Stimulated activated CD8-positive, alpha-beta memory T cell treated with anti-CD3 and anti-CD28 coated beads, Interleukin-15, amount 100 ng/mL, for 24 hours (primary cell): Measurements from ENCODE around the gene SPTBN5.

Experiments used
- DNase-seq: peaks from one replicate; pipeline ENCODE4 v3.0.0-alpha.2; 2020; ENCODE audit warnings: low read depth

The SPTBN5 gene

GRCh38 chr15:41883484-41883825 lies 10.4 kb downstream of the SPTBN5 start:
- DNase-seq = no peak

GRCh38 chr15:41882689-41883483 lies 11.0 kb downstream of the SPTBN5 start:
- no peak for DNase-seq

- no peak for DNase-seq
These were observed 11.7 kb downstream of the SPTBN5 start for GRCh38 chr15:41881920-41882688.

- DNase-seq = no peak
These were observed 12.3 kb downstream of the SPTBN5 start for GRCh38 chr15:41881550-41881919.

GRCh38 chr15:41881086-41881485 lies 12.8 kb downstream of the SPTBN5 start:
- DNase-seq = no peak

- no peak for DNase-seq
These were observed 13.5 kb downstream of the SPTBN5 start for GRCh38 chr15:41880156-41880877.

- no peak for DNase-seq
These were observed 14.5 kb downstream of the SPTBN5 start for GRCh38 chr15:41879321-41879845.

GRCh38 chr15:41878355-41878699 lies 15.5 kb downstream of the SPTBN5 start:
- no peak for DNase-seq

GRCh38 chr15:41877631-41878354 lies 16.1 kb downstream of the SPTBN5 start:
- no peak for DNase-seq

- no peak for DNase-seq
These were observed 17.2 kb downstream of the SPTBN5 start for GRCh38 chr15:41876689-41877088.

- no peak for DNase-seq
These were observed 17.8 kb downstream of the SPTBN5 start for GRCh38 chr15:41876007-41876406.

- no peak for DNase-seq
These were observed 19.1 kb downstream of the SPTBN5 start for GRCh38 chr15:41874736-41875135.

- no peak for DNase-seq
These were observed 20.1 kb downstream of the SPTBN5 start for GRCh38 chr15:41873711-41874110.

GRCh38 chr15:41872166-41872747 lies 21.6 kb downstream of the SPTBN5 start:
- no peak for DNase-seq

- DNase-seq = no peak
These were observed 22.5 kb downstream of the SPTBN5 start for GRCh38 chr15:41871175-41871905.

GRCh38 chr15:41870689-41871081 lies 23.2 kb downstream of the SPTBN5 start:
- DNase-seq = no peak

GRCh38 chr15:41869770-41870688 lies 23.8 kb downstream of the SPTBN5 start:
- no peak for DNase-seq

- DNase-seq = no peak
These were observed 25.5 kb downstream of the SPTBN5 start for GRCh38 chr15:41868321-41868720.

GRCh38 chr15:41866872-41867579 lies 26.8 kb downstream of the SPTBN5 start:
- DNase-seq = no peak
